Ovary (tissue), 9 donors: ENCODE measurements around the gene BACH1. TPM values are rescaled to one million over a fixed set of nuclear protein-coding genes. Genes with fewer than 3 reads are reported as not detected.

Source experiments
- DNase-seq, 5 donors: peaks; one replicate each; pipeline ENCODE4 v3.0.0-alpha.2; 2019 to 2020
- H3K27ac ChIP-seq, 2 donors: fragments of 200-600 bp; one replicate each; pipeline versions ENCODE4 v1.5.1 to v1.8.0; 2019 to 2022
- H3K27me3 ChIP-seq: fragments of 200-600 bp; one replicate; pipeline ENCODE4 v1.8.0; 2022
- H3K36me3 ChIP-seq: fragments of 200-600 bp; sonication (generic); one replicate; pipeline ENCODE4 v1.5.1; 2019
- H3K4me1 ChIP-seq: one replicate; pipeline ENCODE4 v1.8.1; 2013; ENCODE audit warnings: mild to moderate bottlenecking, moderate library complexity; ENCODE audit not compliant: insufficient read depth
- H3K4me3 ChIP-seq: fragments of 200-600 bp; sonication (generic); one replicate; pipeline ENCODE4 v1.5.1; 2017
- H3K9me3 ChIP-seq, 2 donors: fragments of 200-600 bp in 1 of 2; sonication (generic) in 1 of 2; one replicate each; pipeline versions ENCODE4 v1.5.1 to v1.8.1; 2013 to 2019; ENCODE audit warnings: mild to moderate bottlenecking in 1 of 2, moderate library complexity in 1 of 2
- EP300 ChIP-seq: sonication (generic); formaldehyde crosslinking; IDR thresholded peaks from one replicate; pipeline ENCODE4 v1.6.1; 2017; ENCODE audit warnings: antibody characterized with exemption
- POLR2A ChIP-seq: fragments of 450-650 bp; IDR thresholded peaks from one replicate; pipeline ENCODE4 v1.6.1; 2017; ENCODE audit warnings: antibody characterized with exemption, mild to moderate bottlenecking, moderate library complexity
- WGBS, 3 donors: extraction: QIAGEN DNeasy Blood & Tissue Kit in 1 of 3; methylation state at CpG; one replicate each; pipeline versions ENCODE4 v1.1.5 to v1.1.7; 2013 to 2017; 5-methylcytosine and 5-hydroxymethylcytosine counted together
- intact Hi-C, 4 donors: fragments of 100-400 bp; cut with DNase I; formaldehyde crosslinking; loops; one replicate each; pipeline versions ENCODE4 v1.11.0 to v1.15.1; 2022 to 2023
- polyA plus RNA-seq, 2 donors: library from polyadenylated mRNA; stranded (reverse); fragments of 200-250 nt in 1 of 2; fragments of 350-450 nt in 1 of 2; fragmentation: Illumina TruSeq in 1 of 2; extraction: RNeasy Lipid Tissue Mini Kit (QIAGEN cat#74804) in 1 of 2; gene quantifications; one replicate each; pipeline ENCODE4 v1.2.3, GENCODE V29; 2013 to 2014
- total RNA-seq, 7 donors: library from RNA; depleted of rRNA in 2 of 7; stranded (reverse); fragments of >200 nt in 2 of 7; fragmentation: NEBNext Ultra II Directional in 3 of 7; extraction: Animal tissue kit (Norgen Biotek cat#: 25700) in 3 of 7; gene quantifications; one replicate each; pipeline versions ENCODE4 v1.1.0 to v1.2.4, GENCODE V29; 2016 to 2023
- TF ChIP-seq, protein P1 (sequence below), 3 donors: fragments of 450-650 bp in 2 of 3; fragments of 200-600 bp in 1 of 3; IDR thresholded peaks; one replicate each; pipeline versions ENCODE4 v1.5.1 to v1.8.0; 2016 to 2022; ENCODE audit warnings: antibody characterized with exemption in 3 of 3, mild to moderate bottlenecking in 1 of 3
- donor health status: DM: no; HTN: no; CAD: no; lungs with moderate emphysema.
- donor health status: DM: no; HTN: no; CAD: no.
- donor health status: Bipolar disorder and iron deficiency.
- donor health status: DM: yes; HTN: yes; CAD: no.
- donor health status: DM: no; HTN: no; CAD: no.
- donor health status: DM: yes; HTN: yes; CAD: no.

The BACH1 gene
- total and polyA plus RNA-seq, 9 donors, result 11.4 to 77.0 (median 52.3) TPM

DNA sequence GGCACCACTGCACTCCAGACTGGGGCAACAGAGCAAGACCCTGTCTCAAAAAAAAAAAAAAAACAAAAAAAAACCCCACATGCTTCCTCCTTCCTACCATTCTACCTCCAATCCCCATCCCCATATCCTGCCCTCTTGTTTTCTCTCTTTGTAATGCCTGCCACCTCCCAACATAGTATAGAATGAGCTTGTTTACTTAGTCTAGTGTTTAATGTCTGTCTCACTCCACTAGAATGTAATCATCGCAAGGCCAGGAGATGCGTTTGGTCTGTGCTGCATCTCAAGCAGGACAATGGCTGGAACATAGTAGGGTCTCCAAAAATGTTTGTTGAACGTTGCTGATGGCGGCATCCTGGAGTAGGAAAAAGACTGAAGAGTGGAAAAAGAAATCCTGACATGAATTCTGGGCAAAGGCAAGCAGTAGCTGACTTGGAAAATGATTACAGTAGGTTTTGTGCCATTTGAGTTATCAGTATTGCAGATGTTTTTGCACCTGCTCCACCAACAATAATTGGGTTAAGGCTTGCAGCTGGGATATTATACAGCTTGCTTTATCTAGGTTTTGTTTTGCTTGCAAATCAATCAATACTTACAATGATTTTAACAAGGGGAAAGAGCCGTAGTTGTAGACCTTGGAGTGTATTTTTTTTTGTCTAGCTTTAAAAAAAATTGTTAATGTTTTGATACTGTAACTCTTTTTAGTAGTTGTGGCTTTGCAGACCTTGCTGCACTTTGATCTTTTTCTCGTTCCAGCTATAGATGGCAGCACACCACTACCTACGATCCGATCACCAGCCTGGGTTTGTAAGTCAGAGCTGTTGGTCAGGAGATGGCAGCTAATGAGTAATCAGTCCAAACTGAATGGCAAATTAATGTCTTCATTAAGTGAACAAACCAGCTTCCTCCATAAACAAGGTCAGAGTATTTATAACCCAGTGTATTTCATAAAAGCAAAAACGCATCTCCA lies 62.4 kb downstream of the BACH1 start:
- intact Hi-C loops, result loop anchor here in 1 of 4 donors (10.0 kb wide), 1 partner anchor 196 kb away; no protein-coding TSS in a partner anchor
- Histone ChIP-seq H3K27me3 (no peaks in the 10 kb centered on the region), H3K36me3 (no peaks in the 10 kb centered on the region), H3K4me3 (no peak overlapping the region), H3K9me3 (no peaks in the 10 kb centered on the region), H3K27ac (no peak overlapping the region), H3K4me1 (no peaks in the 10 kb centered on the region)
- TF ChIP-seq POLR2A (no peak), EP300 (no peak)
- TF ChIP-seq, protein P1, sequence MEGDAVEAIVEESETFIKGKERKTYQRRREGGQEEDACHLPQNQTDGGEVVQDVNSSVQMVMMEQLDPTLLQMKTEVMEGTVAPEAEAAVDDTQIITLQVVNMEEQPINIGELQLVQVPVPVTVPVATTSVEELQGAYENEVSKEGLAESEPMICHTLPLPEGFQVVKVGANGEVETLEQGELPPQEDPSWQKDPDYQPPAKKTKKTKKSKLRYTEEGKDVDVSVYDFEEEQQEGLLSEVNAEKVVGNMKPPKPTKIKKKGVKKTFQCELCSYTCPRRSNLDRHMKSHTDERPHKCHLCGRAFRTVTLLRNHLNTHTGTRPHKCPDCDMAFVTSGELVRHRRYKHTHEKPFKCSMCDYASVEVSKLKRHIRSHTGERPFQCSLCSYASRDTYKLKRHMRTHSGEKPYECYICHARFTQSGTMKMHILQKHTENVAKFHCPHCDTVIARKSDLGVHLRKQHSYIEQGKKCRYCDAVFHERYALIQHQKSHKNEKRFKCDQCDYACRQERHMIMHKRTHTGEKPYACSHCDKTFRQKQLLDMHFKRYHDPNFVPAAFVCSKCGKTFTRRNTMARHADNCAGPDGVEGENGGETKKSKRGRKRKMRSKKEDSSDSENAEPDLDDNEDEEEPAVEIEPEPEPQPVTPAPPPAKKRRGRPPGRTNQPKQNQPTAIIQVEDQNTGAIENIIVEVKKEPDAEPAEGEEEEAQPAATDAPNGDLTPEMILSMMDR (IDR thresholded peaks at IDR 0.05), result no peak
- WGBS, 3 donors, result 71 to 81% (median 75%) methylated on average over 9 of the region's 9 CpGs
- no peak for DNase-seq

GRCh38 chr21:29362758-29363157 lies 64.0 kb downstream of the BACH1 start:
- H3K27me3 ChIP-seq, result no peaks in the 10 kb centered on the region

DNA sequence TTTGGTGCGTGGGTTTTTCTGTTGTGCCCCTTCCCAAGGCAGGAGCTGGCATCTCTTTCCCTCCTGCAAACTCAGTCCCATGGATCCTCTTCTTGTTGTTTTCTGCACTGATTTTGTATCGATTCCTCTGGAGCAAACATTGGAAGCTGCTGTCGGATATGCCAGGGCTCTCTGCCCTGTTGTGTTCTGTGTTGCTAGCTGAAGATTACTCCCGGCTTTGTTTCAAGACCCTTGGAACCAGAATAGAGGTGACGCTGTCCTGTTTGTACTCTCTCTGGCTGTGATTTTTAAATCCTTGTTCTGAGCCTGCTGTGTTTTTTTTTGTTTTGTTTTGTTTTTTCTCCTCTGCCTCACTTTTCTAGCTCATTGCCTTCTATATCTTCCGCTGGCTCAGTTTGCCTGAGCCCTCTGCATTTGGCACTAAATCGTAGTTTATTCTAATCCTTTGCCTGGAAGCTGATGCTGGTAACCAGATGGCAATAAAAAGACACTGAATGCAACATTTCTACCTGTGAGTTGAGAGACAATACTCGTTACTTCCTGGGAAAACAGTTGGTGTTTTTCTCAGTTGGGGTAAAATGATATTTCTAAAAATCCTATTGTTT lies 67.0 kb downstream of the BACH1 start:
- H3K9me3 ChIP-seq, result no peaks in the 10 kb centered on the region
- no peaks in the 10 kb centered on the region for H3K27me3 ChIP-seq
- 40 to 71% (median 53%) methylated on average over 8 of the region's 8 CpGs for WGBS, 3 donors
- no peak overlapping the region for H3K27ac ChIP-seq
- DNase-seq, result no peak
- intact Hi-C loops, result loop anchor here in 1 of 4 donors (10.0 kb wide), 1 partner anchor 201 kb away; no protein-coding TSS in a partner anchor
- H3K4me3 ChIP-seq, result no peak overlapping the region
- H3K36me3 ChIP-seq, result no peaks in the 10 kb centered on the region
- no peaks in the 10 kb centered on the region for H3K4me1 ChIP-seq
- TF ChIP-seq, protein P1 (IDR thresholded peaks at IDR 0.05), result no peak
- TF ChIP-seq EP300, result no peak
- no peak for TF ChIP-seq POLR2A

More at GRCh38 chr21:29362758-29363157, 64.0 kb downstream of the BACH1 start:
- TF ChIP-seq POLR2A (no peak), EP300 (no peak)
- TF ChIP-seq, protein P1 (IDR thresholded peaks at IDR 0.05), result no peak
- intact Hi-C loops, result loop anchor here in 1 of 4 donors (10.0 kb wide), 1 partner anchor 198 kb away; no protein-coding TSS in a partner anchor
- no peaks in the 10 kb centered on the region for H3K36me3 ChIP-seq
- H3K4me3 ChIP-seq, result no peak overlapping the region
- WGBS, 3 donors, result 94 to 97% (median 95%) methylated on average over 3 of the region's 3 CpGs
- H3K27ac ChIP-seq, result no peak overlapping the region
- no peak for DNase-seq
- H3K9me3 ChIP-seq, result no peaks in the 10 kb centered on the region
- H3K4me1 ChIP-seq, result no peaks in the 10 kb centered on the region

- no peak for DNase-seq
- intact Hi-C loops, result loop anchor here in 1 of 4 donors (10.0 kb wide), 1 partner anchor 202 kb away; no protein-coding TSS in a partner anchor
- Histone ChIP-seq H3K36me3 (no peaks in the 10 kb centered on the region), H3K4me3 (no peak overlapping the region), H3K9me3 (no peaks in the 10 kb centered on the region), H3K27me3 (no peaks in the 10 kb centered on the region), H3K4me1 (no peaks in the 10 kb centered on the region), H3K27ac (no peak overlapping the region)
- no peak for TF ChIP-seq POLR2A
- TF ChIP-seq, protein P1 (IDR thresholded peaks at IDR 0.05), result no peak
- no peak for TF ChIP-seq EP300
- WGBS, 3 donors, result 95 to 98% (median 97%) methylated on average over 3 of the region's 3 CpGs
Measured at GRCh38 chr21:29366532-29366931, 67.8 kb downstream of the BACH1 start.
